Fibroblast of lung (primary cell): ENCODE data around the gene MAPKBP1.

ENCODE experiments used
- CTCF ChIP-seq, 2 donors: IDR thresholded peaks in 1 of 2; conservative IDR thresholded peaks in 1 of 2; 1 replicate in 1 of 2; 2 replicates in 1 of 2; pipeline ENCODE4 v1.5.1; 2011 to 2012; ENCODE audit warnings: low read length in 2 of 2, control low read depth in 1 of 2, inconsistent platforms in 1 of 2, low read depth in 1 of 2, mild to moderate bottlenecking in 1 of 2
- EZH2 ChIP-seq: IDR thresholded peaks from 2 replicates; pipeline ENCODE4 v1.5.1; 2012; ENCODE audit warnings: low read length, control low read depth, mild to moderate bottlenecking; ENCODE audit errors: missing control alignments

GRCh38 chr15:41851167-41851523 is 76.9 kb downstream of the MAPKBP1 start:
- no peak for TF ChIP-seq EZH2
- no peak for TF ChIP-seq CTCF (conservative IDR thresholded peaks at IDR 0.05 in 1 of 2, IDR thresholded peaks at IDR 0.05 in 1 of 2; ENCODE audit: low read depth in 1 of 2, low read length in 2 of 2)
